Measurements from ENCODE around the gene SH3TC1. TPM values are rescaled to one million over a fixed set of nuclear protein-coding genes. Genes with fewer than 3 reads are reported as not detected.

The SH3TC1 gene
- total and polyA plus RNA-seq, 2 donors from 2014 or later = 43.1 to 127 TPM

- DNase-seq (no peak), FAIRE-seq (no peak)
- no peaks in the 10 kb centered on the region for H3K27me3 ChIP-seq (ENCODE audit: control insufficient read depth, insufficient read depth, low read length)
- H3K9me3 ChIP-seq (ENCODE audit: control insufficient read depth in 2 of 3, insufficient read depth in 1 of 3, low read length in 3 of 3) = peaks cover 0 to 2% (median 0%) of the 10 kb centered on the region in 3 donors
- H3K27ac ChIP-seq (ENCODE audit: low read depth in 2 of 2, low read length in 2 of 2) = no peak overlapping the region
- H3K4me1 ChIP-seq (ENCODE audit: control insufficient read depth in 2 of 3, insufficient read depth in 2 of 3, low read depth in 1 of 3, low read length in 3 of 3) = no peaks in the 10 kb centered on the region
- TF ChIP-seq, protein P1, sequence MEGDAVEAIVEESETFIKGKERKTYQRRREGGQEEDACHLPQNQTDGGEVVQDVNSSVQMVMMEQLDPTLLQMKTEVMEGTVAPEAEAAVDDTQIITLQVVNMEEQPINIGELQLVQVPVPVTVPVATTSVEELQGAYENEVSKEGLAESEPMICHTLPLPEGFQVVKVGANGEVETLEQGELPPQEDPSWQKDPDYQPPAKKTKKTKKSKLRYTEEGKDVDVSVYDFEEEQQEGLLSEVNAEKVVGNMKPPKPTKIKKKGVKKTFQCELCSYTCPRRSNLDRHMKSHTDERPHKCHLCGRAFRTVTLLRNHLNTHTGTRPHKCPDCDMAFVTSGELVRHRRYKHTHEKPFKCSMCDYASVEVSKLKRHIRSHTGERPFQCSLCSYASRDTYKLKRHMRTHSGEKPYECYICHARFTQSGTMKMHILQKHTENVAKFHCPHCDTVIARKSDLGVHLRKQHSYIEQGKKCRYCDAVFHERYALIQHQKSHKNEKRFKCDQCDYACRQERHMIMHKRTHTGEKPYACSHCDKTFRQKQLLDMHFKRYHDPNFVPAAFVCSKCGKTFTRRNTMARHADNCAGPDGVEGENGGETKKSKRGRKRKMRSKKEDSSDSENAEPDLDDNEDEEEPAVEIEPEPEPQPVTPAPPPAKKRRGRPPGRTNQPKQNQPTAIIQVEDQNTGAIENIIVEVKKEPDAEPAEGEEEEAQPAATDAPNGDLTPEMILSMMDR (IDR thresholded peaks at IDR 0.05; ENCODE audit: borderline replicate concordance, extremely low read depth, insufficient read depth) = no peak
- peaks cover 13 to 65% (median 38%) of the 10 kb centered on the region in 3 donors for H3K36me3 ChIP-seq (ENCODE audit: control insufficient read depth in 2 of 3, insufficient read depth in 3 of 3, low read length in 3 of 3)
- H3K4me3 ChIP-seq (ENCODE audit: low read length in 3 of 3) = no peak overlapping the region
- intact Hi-C loops (cut with DNase I) = no loop called here
- no peak overlapping the region for H3K9ac ChIP-seq (ENCODE audit: low read length in 3 of 3)
These were observed 37.2 kb downstream of the SH3TC1 start for GRCh38 chr4:8236106-8236919.

GRCh38 chr4:8236920-8237195 is 37.8 kb downstream of the SH3TC1 start:
- Histone ChIP-seq H3K27ac (ENCODE audit: low read depth in 2 of 2, low read length in 2 of 2) (no peak overlapping the region), H3K9ac (ENCODE audit: low read length in 3 of 3) (no peak overlapping the region), H3K36me3 (ENCODE audit: control insufficient read depth in 2 of 3, insufficient read depth in 3 of 3, low read length in 3 of 3) (peaks cover 13 to 65% (median 38%) of the 10 kb centered on the region in 3 donors), H3K9me3 (ENCODE audit: control insufficient read depth in 2 of 3, insufficient read depth in 1 of 3, low read length in 3 of 3) (peaks cover 0 to 2% (median 0%) of the 10 kb centered on the region in 3 donors), H3K27me3 (ENCODE audit: control insufficient read depth, insufficient read depth, low read length) (no peaks in the 10 kb centered on the region), H3K4me1 (ENCODE audit: control insufficient read depth in 2 of 3, insufficient read depth in 2 of 3, low read depth in 1 of 3, low read length in 3 of 3) (no peaks in the 10 kb centered on the region), H3K4me3 (ENCODE audit: low read length in 3 of 3) (no peak overlapping the region)
- intact Hi-C loops (cut with DNase I) = no loop called here
- FAIRE-seq (no peak), DNase-seq (no peak)
- TF ChIP-seq, protein P1 (IDR thresholded peaks at IDR 0.05; ENCODE audit: borderline replicate concordance, extremely low read depth, insufficient read depth) = no peak

DNA sequence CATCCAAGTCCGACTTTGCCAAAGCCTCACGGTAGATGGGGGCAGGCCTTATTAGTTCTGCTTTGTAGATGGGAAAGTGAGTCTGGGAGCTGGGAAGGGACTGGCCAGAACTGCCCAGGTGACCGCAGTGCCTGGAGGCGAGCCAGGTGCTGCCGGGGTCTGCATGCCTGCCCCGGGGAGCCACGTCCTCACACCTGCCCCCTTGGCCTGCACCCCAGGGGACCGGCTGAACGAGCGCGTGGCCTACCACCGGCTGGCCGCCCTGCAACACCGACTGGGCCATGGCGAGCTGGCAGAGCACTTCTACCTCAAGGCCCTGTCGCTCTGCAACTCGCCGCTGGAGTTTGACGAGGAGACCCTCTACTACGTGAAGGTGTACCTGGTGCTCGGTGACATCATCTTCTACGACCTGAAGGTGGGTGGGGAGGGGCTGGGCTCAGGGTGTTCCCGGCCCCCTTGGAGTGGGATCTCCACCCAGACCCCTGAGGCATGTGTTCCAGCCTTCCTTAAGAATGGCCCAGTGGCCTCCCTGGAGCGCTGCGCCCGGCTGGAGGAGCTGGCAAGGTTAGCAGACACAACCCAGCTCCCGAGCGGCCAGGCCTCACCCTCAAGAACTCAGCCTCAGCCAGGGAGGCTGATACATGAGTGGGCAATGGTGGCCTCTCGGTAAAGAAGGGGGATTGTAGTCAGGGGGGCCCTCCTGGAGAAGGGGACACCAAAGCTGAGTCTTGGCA is 38.3 kb downstream of the SH3TC1 start:
- H3K27me3 ChIP-seq (ENCODE audit: control insufficient read depth, insufficient read depth, low read length) = no peaks in the 10 kb centered on the region
- peaks cover 0 to 2% (median 0%) of the 10 kb centered on the region in 3 donors for H3K9me3 ChIP-seq (ENCODE audit: control insufficient read depth in 2 of 3, insufficient read depth in 1 of 3, low read length in 3 of 3)
- H3K27ac ChIP-seq (ENCODE audit: low read depth in 2 of 2, low read length in 2 of 2) = no peak overlapping the region
- TF ChIP-seq, protein P1 (IDR thresholded peaks at IDR 0.05; ENCODE audit: borderline replicate concordance, extremely low read depth, insufficient read depth) = no peak
- H3K9ac ChIP-seq (ENCODE audit: low read length in 3 of 3) = no peak overlapping the region
- H3K4me3 ChIP-seq (ENCODE audit: low read length in 3 of 3) = no peak overlapping the region
- FAIRE-seq (no peak), DNase-seq (no peak)
- peaks cover 0 to 2% (median 0%) of the 10 kb centered on the region in 3 donors for H3K4me1 ChIP-seq (ENCODE audit: control insufficient read depth in 2 of 3, insufficient read depth in 2 of 3, low read depth in 1 of 3, low read length in 3 of 3)
- H3K36me3 ChIP-seq (ENCODE audit: control insufficient read depth in 2 of 3, insufficient read depth in 3 of 3, low read length in 3 of 3) = peaks cover 13 to 62% (median 36%) of the 10 kb centered on the region in 3 donors
- intact Hi-C loops (cut with DNase I) = no loop called here
